ENCODE data around the gene RPS6KA3.
"Not testable (repeated sequence)": the region's sequence is repeated elsewhere in the genome, so short reads cannot be mapped to it uniquely, and the experiment has no call there.

The RPS6KA3 gene

DNA sequence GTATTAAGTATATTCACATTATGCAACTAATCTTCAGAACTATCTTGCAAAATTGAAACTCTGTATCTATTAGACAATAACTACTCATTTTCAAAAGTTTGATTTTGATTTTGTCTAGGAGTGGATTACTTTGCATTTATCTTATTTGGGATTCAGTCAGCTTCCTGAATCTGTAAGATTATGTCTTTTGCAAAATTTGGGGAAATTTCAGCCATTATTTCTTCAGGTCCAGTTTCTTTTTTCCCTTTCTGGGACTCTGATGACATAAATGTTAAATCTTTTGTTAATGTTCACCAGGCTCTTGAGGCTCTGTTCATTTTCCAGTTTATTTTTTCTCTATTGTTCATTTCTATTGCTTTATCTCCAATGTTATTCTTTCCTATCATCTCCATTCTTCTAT is 15.0 kb downstream of the RPS6KA3 start:
- TF ChIP-seq, protein P1, sequence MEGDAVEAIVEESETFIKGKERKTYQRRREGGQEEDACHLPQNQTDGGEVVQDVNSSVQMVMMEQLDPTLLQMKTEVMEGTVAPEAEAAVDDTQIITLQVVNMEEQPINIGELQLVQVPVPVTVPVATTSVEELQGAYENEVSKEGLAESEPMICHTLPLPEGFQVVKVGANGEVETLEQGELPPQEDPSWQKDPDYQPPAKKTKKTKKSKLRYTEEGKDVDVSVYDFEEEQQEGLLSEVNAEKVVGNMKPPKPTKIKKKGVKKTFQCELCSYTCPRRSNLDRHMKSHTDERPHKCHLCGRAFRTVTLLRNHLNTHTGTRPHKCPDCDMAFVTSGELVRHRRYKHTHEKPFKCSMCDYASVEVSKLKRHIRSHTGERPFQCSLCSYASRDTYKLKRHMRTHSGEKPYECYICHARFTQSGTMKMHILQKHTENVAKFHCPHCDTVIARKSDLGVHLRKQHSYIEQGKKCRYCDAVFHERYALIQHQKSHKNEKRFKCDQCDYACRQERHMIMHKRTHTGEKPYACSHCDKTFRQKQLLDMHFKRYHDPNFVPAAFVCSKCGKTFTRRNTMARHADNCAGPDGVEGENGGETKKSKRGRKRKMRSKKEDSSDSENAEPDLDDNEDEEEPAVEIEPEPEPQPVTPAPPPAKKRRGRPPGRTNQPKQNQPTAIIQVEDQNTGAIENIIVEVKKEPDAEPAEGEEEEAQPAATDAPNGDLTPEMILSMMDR (IDR thresholded peaks at IDR 0.05), result no peak
- no peak for TF ChIP-seq ZFX (IDR thresholded peaks at IDR 0.05; ENCODE audit: borderline replicate concordance)
- H3K27ac ChIP-seq, result no peak overlapping the region

DNA sequence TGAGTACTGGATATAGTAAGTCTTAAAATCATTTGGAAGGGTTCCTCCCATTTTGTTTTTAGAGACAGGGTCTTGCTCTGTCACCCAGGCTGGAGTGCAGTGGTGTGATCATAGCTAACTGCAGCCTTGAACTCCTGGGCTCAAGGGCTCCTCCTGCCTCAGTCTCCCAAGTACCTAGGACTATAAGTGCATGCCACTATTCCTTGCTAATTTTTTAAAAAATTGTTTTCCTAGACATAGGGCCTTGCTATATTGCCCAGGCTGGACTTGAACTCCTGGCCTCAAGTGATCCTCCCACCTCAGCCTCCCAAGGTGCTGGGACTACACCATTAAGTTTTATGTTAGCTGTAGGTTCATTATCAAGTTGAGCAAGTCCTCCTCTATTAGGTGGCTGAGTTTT is 16.6 kb downstream of the RPS6KA3 start:
- not testable (repeated sequence) for H3K27ac ChIP-seq

DNA sequence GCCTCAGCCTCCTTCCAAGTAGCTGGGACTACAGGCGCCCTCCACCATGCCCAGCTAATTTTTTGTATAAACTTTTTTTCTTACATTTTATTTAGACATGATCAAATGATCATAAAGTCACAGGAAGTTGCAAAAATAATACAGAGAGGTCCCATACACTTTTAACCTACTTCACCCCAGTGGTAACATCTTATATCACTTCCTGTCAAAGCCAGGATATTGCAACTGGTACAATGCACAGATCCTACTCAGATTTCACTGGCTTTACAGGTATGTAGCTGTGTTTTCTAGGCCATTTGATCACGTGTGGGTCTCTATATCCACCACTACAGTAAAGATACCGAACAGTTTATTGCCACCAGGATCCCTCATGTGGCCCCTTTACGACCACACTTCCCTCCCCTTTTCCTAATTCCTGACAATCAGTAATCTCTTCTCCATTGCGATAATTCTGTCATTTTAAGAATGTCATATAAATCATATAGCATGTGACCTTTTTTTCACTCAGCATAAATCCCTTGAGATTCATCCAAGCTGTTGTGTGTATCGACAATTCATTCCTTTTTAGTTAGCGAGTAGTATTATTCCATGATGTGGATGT is 18.0 kb downstream of the RPS6KA3 start:
- H3K27ac ChIP-seq, result no peak overlapping the region
- TF ChIP-seq ZFX (IDR thresholded peaks at IDR 0.05; ENCODE audit: borderline replicate concordance), result no peak
- TF ChIP-seq, protein P1 (IDR thresholded peaks at IDR 0.05), result no peak

DNA sequence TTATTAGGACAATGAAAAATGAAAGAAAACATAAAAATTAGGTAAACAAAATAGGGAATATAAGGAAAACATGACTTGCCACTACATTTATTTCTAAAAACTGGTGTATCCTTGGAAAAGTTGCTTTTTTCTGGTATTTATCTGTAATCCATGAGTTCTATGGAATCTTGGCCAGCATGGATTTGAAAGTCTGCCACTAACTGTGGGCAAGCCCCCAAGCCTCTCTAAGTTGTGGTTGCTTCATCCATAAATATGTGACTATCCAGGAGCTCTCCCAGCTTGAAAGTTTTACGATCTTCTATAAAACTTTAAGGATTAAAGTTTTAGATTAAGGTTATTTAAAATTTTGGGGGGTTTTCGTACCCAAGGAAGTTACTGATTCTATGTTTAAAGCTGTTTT is 21.8 kb downstream of the RPS6KA3 start:
- TF ChIP-seq, protein P1 (IDR thresholded peaks at IDR 0.05), result no peak
- TF ChIP-seq ZFX (IDR thresholded peaks at IDR 0.05; ENCODE audit: borderline replicate concordance), result no peak
- no peak overlapping the region for H3K27ac ChIP-seq

DNA sequence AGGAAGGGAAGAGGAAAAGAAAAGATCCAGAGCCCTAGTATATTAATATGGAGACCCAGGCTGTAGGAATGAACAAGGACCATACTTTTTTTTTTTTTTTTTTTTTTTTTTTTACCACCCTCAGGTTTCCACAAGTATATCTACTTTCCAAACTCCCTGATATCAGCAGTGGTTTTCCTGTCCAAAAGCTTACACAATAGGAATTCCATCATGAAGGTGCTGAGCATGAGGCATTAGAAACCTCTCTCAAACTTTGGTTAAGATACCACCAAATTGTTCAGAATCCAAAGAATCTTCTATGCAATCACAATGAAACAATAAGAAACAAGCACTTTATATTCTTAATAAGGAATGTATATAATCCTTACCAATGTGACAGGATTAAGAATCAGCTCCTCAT is 26.5 kb downstream of the RPS6KA3 start:
- TF ChIP-seq, protein P1 (IDR thresholded peaks at IDR 0.05), result no peak
- no peak for TF ChIP-seq ZFX (IDR thresholded peaks at IDR 0.05; ENCODE audit: borderline replicate concordance)
- H3K27ac ChIP-seq, result no peak overlapping the region

DNA sequence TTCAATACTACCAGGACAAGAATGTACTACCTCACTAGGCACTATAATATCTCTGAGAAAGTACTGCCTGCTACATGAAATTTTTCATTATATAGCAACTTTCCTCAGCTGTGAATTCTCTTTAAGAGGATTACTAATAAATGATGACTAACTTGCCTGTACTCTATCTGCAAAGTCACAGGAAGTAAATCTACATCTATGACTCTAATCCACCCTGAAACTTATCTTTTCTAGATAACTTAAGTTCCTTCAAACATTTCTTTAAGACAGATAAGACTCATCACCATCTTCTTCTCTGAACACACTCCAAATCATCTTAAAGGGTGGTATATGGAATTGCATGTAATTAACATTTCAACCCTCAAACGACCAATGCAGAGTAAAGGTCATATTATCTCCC is 28.8 kb downstream of the RPS6KA3 start:
- TF ChIP-seq, protein P1 (IDR thresholded peaks at IDR 0.05), result no peak
- TF ChIP-seq ZFX (IDR thresholded peaks at IDR 0.05; ENCODE audit: borderline replicate concordance), result no peak
- H3K27ac ChIP-seq, result no peak overlapping the region

DNA sequence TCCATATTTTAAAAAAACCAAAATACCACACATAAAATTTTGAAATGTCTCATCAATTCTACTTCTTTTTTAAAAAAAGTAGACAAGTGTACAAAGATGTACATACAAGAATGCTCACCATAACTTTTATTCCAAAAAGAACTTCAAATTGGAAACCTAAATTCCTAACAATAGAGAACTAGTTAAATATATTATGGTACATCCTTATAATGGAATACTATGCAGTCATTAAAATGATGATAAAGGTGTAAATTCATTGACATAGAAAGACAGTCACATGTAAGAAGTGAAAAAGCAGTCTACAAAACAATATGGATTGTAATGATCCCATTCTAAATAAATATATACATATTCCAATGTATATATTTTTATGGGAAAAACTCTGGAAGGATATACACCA is 31.0 kb downstream of the RPS6KA3 start:
- TF ChIP-seq ZFX (IDR thresholded peaks at IDR 0.05; ENCODE audit: borderline replicate concordance), result no peak
- TF ChIP-seq, protein P1 (IDR thresholded peaks at IDR 0.05), result no peak
- H3K27ac ChIP-seq, result no peak overlapping the region

DNA sequence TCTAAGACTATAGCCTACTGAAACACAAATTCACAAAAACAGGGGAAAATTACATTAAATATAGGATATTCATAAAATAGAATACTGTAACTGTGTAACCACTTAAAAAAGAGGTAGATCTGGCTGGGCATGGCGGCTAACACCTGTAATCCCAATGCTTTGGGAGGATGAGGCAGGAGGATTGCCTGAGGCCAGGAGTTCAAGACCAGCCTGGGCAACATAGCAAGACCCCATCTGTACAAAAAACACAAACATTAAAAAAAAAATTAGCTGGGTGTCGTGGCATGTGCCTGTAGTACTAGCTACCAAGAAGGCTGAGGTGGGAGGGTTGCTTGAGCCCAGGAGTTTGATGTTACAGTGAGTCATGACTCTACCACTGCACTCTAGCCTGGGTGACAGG is 33.4 kb downstream of the RPS6KA3 start:
- TF ChIP-seq, protein P1 (IDR thresholded peaks at IDR 0.05), result no peak
- no peak for TF ChIP-seq ZFX (IDR thresholded peaks at IDR 0.05; ENCODE audit: borderline replicate concordance)

More for the DNA sequence above, 33.4 kb downstream of the RPS6KA3 start:
- H3K27ac ChIP-seq, result no peak overlapping the region
